ENCODE data around the gene SLC2A1. TPM values are rescaled to one million over a fixed set of nuclear protein-coding genes. Genes with fewer than 3 reads are reported as not detected.

The SLC2A1 gene
- total RNA-seq, 5 donors from 2014 or later (not counting 1 experiment from before 2014, with no cell fraction given): 72.0 to 91.7 (median 83.9) TPM

DNA sequence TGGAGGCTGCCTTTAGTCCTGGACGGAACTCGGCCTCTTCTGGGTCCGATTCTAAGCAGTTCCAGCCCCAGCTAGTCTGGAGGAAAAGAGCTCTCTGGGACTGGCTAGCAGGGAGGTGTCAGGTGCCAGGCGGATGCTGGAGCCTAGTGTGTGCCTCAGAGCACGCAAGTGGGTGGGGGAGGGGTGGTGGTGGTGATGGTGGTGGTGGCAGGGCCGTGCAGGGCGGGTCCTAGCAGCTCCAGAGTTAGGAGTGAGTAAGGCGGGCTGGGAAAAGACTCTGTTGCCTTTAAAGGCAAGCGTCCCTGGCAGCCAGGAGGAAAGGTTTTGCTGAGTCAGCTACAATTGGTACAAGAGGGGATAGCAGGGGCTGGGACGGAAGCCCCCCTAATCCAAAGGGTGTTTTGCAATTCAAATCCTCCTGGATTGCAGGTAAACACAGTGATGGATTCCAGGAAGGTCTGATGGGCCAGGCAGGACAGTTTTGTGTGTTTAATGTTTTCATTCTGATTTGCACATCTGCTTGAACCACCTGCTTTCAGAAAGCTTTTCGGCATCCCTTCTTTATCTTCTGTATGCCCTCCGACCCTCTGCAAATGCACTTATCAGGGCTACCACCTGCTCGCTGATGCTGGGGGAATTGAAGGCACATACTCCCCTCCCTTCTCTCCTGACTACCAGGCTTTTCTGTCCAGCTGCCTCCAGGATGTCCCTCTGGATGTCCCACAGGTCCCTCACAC is 4.1 kb upstream of the SLC2A1 start:
- H3K27me3 Mint-ChIP-seq: no peaks in the 10 kb centered on the region
- H3K9me3 Mint-ChIP-seq: no peaks in the 10 kb centered on the region
- no peaks in the 10 kb centered on the region for H3K36me3 ChIP-seq (ENCODE audit: control insufficient read depth in 2 of 2, extremely low read depth in 1 of 2, insufficient read depth in 1 of 2, low read length in 1 of 2)
- ATAC-seq (replicated peaks in 1 of 4): no peak
- DNase-seq: no peak
- ChIA-PET CTCF (interaction anchor here in 1 of 2 donors (0.8 kb wide), 1 partner anchor 111 kb away, joined by 4 read pairs; no protein-coding TSS in a partner anchor), POLR2A (no interaction called here)
- peaks cover 14 to 32% (median 30%) of the 10 kb centered on the region in 3 donors for H3K4me1 Mint-ChIP-seq
- H3K9me3 ChIP-seq: no peaks in the 10 kb centered on the region
- H3K36me3 Mint-ChIP-seq: no peaks in the 10 kb centered on the region
- H3K4me3 ChIP-seq (ENCODE audit: control insufficient read depth in 1 of 2, extremely low read depth in 1 of 2, low read length in 1 of 2): no peak overlapping the region
- no peak overlapping the region for H3K27ac ChIP-seq (ENCODE audit: low read length)
- 70% methylated on average over 10 of the region's 13 CpGs for WGBS (ENCODE audit: insufficient coverage)
- H3K27ac Mint-ChIP-seq: no peak overlapping the region
- H3K4me1 ChIP-seq (ENCODE audit: control insufficient read depth in 1 of 2, extremely low read depth in 1 of 2, insufficient read depth in 2 of 2, low read length in 2 of 2): peaks cover 2 to 21% of the 10 kb centered on the region in 2 experiments
- H3K27me3 ChIP-seq (replicated peaks in 1 of 2; ENCODE audit: control insufficient read depth in 2 of 2, extremely low read depth in 1 of 2, insufficient read depth in 2 of 2, low read length in 1 of 2): no peaks in the 10 kb centered on the region
- no peak overlapping the region for H3K4me3 Mint-ChIP-seq

DNA sequence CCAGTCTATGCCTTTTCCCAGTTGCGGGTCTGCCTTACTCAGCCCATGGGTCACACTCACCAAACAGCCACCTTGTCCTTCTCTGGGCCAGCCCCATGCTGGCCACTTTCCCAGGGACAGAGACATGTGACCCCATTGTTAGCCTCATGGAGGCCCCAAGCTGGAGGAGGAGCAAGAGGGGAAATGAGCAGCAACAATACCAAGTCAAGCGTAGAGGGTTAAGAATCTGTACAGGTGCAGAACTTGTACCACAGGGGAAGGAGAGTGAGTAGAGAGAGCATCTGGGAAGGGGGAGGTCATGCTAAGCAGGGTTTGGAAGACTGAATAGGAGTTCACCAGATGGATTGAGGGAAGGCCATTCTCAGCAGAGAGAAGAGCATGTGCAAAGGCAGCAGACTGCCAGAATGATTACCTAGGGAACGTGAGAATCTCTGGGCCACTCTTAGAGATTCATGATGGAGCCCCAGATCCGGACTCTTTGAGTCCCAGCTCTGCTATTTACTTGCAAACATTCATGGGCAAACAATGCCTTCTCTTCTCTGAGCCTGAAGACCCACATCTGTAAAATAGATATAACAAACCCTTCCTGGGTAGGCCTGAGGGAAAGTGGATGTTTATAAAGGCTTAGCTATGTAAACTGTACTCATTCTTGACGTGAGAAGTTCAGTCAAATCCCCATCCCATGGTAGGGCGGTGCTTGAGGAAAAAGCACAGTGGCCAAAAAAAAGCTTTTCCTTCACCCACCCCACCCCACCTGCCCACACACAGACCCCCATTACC is 2.8 kb upstream of the SLC2A1 start:
- Mint-ChIP-seq H3K4me3 (peak overlapping the region in 2 of 3 donors; percentile 13 to 93), H3K4me1 (peaks cover 22 to 41% (median 39%) of the 10 kb centered on the region in 3 donors)
- CTCF ChIA-PET: interaction anchor here in 1 of 2 donors (0.8 kb wide), 1 partner anchor 112 kb away, joined by 4 read pairs; no protein-coding TSS in a partner anchor

DNA sequence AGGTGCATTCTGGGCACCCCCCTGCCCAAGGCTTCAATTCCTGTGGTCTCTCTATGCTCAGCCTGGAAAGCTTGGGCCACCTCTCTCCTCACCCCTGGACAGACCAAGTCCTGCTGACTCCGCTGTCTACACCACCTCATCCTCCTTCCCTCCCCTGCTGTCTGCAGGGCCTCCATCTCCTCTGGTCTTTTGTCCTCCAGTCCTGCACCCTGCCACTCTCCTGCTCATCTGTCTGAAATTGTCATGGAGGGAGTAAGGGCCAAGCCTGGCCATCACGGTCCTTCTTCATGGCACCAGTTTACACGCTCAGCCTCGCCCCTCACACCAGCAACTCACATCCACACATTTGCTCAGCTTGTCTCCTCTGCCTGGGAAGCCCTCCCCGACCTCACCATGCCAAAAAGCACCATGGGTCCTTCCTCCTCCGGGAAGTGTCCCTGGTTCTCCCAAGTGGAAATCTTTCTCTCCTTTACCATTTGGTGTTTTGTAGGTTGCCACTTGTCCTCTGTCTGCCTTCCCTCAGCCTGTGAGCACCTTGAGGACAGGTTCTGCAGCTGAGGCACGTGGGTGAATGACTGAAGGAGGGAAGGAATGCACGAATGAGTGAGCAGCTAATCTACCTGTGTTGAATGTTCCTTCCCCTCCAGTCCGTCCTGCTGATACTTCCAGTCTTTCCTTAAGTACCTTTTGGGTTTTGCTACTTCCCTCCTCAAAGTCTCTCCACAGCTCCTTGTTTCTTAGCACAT is 2.1 kb upstream of the SLC2A1 start:
- H3K36me3 Mint-ChIP-seq: peaks cover 2% of the 10 kb centered on the region
- H3K36me3 ChIP-seq (ENCODE audit: control insufficient read depth in 2 of 2, extremely low read depth in 1 of 2, insufficient read depth in 1 of 2, low read length in 1 of 2): no peaks in the 10 kb centered on the region
- no peak overlapping the region for H3K4me3 ChIP-seq (ENCODE audit: control insufficient read depth in 1 of 2, extremely low read depth in 1 of 2, low read length in 1 of 2)
- no peaks in the 10 kb centered on the region for H3K27me3 ChIP-seq (replicated peaks in 1 of 2; ENCODE audit: control insufficient read depth in 2 of 2, extremely low read depth in 1 of 2, insufficient read depth in 2 of 2, low read length in 1 of 2)
- H3K9me3 Mint-ChIP-seq: no peaks in the 10 kb centered on the region
- no peaks in the 10 kb centered on the region for H3K9me3 ChIP-seq
- no peak for ATAC-seq (replicated peaks in 1 of 4)
- no peak for DNase-seq
- H3K27ac ChIP-seq (ENCODE audit: low read length): no peak overlapping the region
- H3K4me1 ChIP-seq (ENCODE audit: control insufficient read depth in 1 of 2, extremely low read depth in 1 of 2, insufficient read depth in 2 of 2, low read length in 2 of 2): peaks cover 14 to 38% of the 10 kb centered on the region in 2 experiments
- H3K27ac Mint-ChIP-seq: peak overlapping the region; percentile 9 to 39
- peaks cover 27 to 46% (median 43%) of the 10 kb centered on the region in 3 donors for H3K4me1 Mint-ChIP-seq
- peak overlapping the region; percentile 13 to 93 (median 23) for H3K4me3 Mint-ChIP-seq
- ChIA-PET POLR2A (interaction anchor here in 1 of 2 donors (1.1 kb wide), 1 partner anchor 115 kb away, joined by 3 read pairs; no protein-coding TSS in a partner anchor), CTCF (no interaction called here)
- WGBS (ENCODE audit: insufficient coverage): 94% methylated on average over 4 of the region's 9 CpGs
- no peaks in the 10 kb centered on the region for H3K27me3 Mint-ChIP-seq

More for the DNA sequence above, 2.8 kb upstream of the SLC2A1 start:
- DNase-seq (no peak), ATAC-seq (replicated peaks in 1 of 4) (no peak)
- H3K9me3 Mint-ChIP-seq: no peaks in the 10 kb centered on the region
- WGBS (ENCODE audit: insufficient coverage): 98% methylated on average over 5 of the region's 6 CpGs
- H3K27me3 Mint-ChIP-seq: no peaks in the 10 kb centered on the region
- POLR2A ChIA-PET: interaction anchor here in 1 of 2 donors (0.5 kb wide), 1 partner anchor 10 kb away, joined by 7 read pairs; no protein-coding TSS in a partner anchor
- no peaks in the 10 kb centered on the region for H3K36me3 ChIP-seq (ENCODE audit: control insufficient read depth in 2 of 2, extremely low read depth in 1 of 2, insufficient read depth in 1 of 2, low read length in 1 of 2)
- peaks cover 10 to 30% of the 10 kb centered on the region in 2 experiments for H3K4me1 ChIP-seq (ENCODE audit: control insufficient read depth in 1 of 2, extremely low read depth in 1 of 2, insufficient read depth in 2 of 2, low read length in 2 of 2)
- H3K27ac Mint-ChIP-seq: peak overlapping the region in 1 of 2 donors; percentile 39
- no peak overlapping the region for H3K4me3 ChIP-seq (ENCODE audit: control insufficient read depth in 1 of 2, extremely low read depth in 1 of 2, low read length in 1 of 2)
- H3K27me3 ChIP-seq (replicated peaks in 1 of 2; ENCODE audit: control insufficient read depth in 2 of 2, extremely low read depth in 1 of 2, insufficient read depth in 2 of 2, low read length in 1 of 2): no peaks in the 10 kb centered on the region
- no peaks in the 10 kb centered on the region for H3K9me3 ChIP-seq
- H3K36me3 Mint-ChIP-seq: no peaks in the 10 kb centered on the region
- H3K27ac ChIP-seq (ENCODE audit: low read length): no peak overlapping the region

DNA sequence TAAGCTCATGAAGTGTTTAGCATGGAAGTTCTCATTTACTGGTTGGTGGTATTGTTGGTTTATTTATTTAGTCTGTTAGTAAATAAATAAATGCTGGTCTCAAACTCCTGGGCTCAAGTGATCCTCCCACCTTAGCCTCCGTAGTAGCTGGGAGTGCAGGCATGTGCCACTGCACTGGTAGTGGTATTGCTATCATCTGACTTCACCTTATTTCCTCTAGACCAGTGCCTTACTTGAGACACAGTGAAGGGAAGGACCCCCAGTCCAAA is 1.4 kb upstream of the SLC2A1 start:
- Mint-ChIP-seq H3K4me1 (peaks cover 33 to 53% (median 50%) of the 10 kb centered on the region in 3 donors), H3K4me3 (peak overlapping the region; percentile 58 to 93 (median 88)), H3K9me3 (no peaks in the 10 kb centered on the region), H3K36me3 (peaks cover 6% of the 10 kb centered on the region), H3K27me3 (no peaks in the 10 kb centered on the region), H3K27ac (peak overlapping the region in 1 of 2 donors; percentile 22)
- Histone ChIP-seq H3K36me3 (ENCODE audit: control insufficient read depth in 2 of 2, extremely low read depth in 1 of 2, insufficient read depth in 1 of 2, low read length in 1 of 2) (no peaks in the 10 kb centered on the region), H3K4me3 (ENCODE audit: control insufficient read depth in 1 of 2, extremely low read depth in 1 of 2, low read length in 1 of 2) (no peak overlapping the region), H3K27ac (ENCODE audit: low read length) (no peak overlapping the region), H3K4me1 (ENCODE audit: control insufficient read depth in 1 of 2, extremely low read depth in 1 of 2, insufficient read depth in 2 of 2, low read length in 2 of 2) (peaks cover 18 to 45% of the 10 kb centered on the region in 2 experiments), H3K27me3 (replicated peaks in 1 of 2; ENCODE audit: control insufficient read depth in 2 of 2, extremely low read depth in 1 of 2, insufficient read depth in 2 of 2, low read length in 1 of 2) (no peaks in the 10 kb centered on the region), H3K9me3 (no peaks in the 10 kb centered on the region)
- WGBS (ENCODE audit: insufficient coverage): no CpG with 5 or more reads among the region's 1 CpG
- DNase-seq (no peak), ATAC-seq (replicated peaks in 1 of 4) (no peak)
- CTCF ChIA-PET: interaction anchor here in 1 of 2 donors (1.1 to 1.2 kb wide), 2 partner anchors 28 to 37 kb away, joined by 3 read pairs; no protein-coding TSS in a partner anchor
- POLR2A ChIA-PET: interaction anchor here (1.1 kb wide), 2 partner anchors 36 to 114 kb away, joined by 3 read pairs; no protein-coding TSS in a partner anchor

DNA sequence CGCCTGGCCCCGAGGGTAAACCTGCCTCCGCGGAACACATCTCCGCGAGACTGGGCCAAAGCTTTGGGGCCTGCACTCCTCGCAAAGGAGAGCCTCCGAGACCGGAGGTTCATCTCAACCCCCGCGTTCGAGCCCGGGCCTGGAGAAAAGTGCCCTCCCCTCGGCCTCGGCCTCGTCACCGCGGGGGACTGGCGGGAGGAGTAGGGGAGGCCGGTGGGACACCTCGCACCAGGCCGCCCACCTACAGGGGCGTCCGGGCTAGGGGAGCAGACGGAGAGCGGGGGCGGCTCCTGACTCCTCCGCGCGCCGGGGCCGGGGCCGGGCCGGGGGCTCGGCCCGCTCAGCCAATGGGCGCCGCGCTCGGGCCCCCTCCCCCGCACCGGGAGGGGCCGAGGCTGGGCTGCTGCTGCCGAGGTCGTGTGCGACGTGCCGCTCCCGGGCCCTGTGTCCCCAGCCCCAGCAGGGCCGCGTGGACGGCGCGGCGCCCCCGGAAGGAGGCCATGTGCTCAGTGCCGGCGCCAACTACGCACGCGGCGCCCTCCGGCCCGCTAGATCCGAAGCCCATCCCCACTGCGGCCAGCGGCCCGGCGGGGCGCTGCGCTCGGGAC is 684 bp downstream of the SLC2A1 start:
- Histone ChIP-seq H3K4me1 (ENCODE audit: control insufficient read depth in 1 of 2, extremely low read depth in 1 of 2, insufficient read depth in 2 of 2, low read length in 2 of 2) (peaks cover 30 to 62% of the 10 kb centered on the region in 2 experiments), H3K27me3 (replicated peaks in 1 of 2; ENCODE audit: control insufficient read depth in 2 of 2, extremely low read depth in 1 of 2, insufficient read depth in 2 of 2, low read length in 1 of 2) (no peaks in the 10 kb centered on the region), H3K4me3 (ENCODE audit: control insufficient read depth in 1 of 2, extremely low read depth in 1 of 2, low read length in 1 of 2) (peak overlapping the region; percentile 79 to 92), H3K36me3 (ENCODE audit: control insufficient read depth in 2 of 2, extremely low read depth in 1 of 2, insufficient read depth in 1 of 2, low read length in 1 of 2) (peaks cover 4 to 12% of the 10 kb centered on the region in 2 donors), H3K9me3 (no peaks in the 10 kb centered on the region), H3K27ac (ENCODE audit: low read length) (peak overlapping the region; percentile 62)
- CTCF ChIA-PET: interaction anchor here in 1 of 2 donors (1.6 kb wide), 1 partner anchor 26 kb away, joined by 3 read pairs; no protein-coding TSS in a partner anchor
- DNase-seq: peak in 31 of 35 experiments; percentile 18 to 70 (median 41)
- Mint-ChIP-seq H3K4me1 (peaks cover 45 to 64% (median 62%) of the 10 kb centered on the region in 3 donors), H3K4me3 (peak overlapping the region; percentile 95 to 96 (median 95)), H3K36me3 (peaks cover 9% of the 10 kb centered on the region), H3K27me3 (no peaks in the 10 kb centered on the region), H3K27ac (peak overlapping the region; percentile 91 to 94), H3K9me3 (no peaks in the 10 kb centered on the region)
- under 1% methylated on average over 72 of the region's 72 CpGs for WGBS (ENCODE audit: insufficient coverage)
- POLR2A ChIA-PET: interaction anchor here in 1 of 2 donors (0.6 kb wide), 1 partner anchor 261 kb away, joined by 4 read pairs; no protein-coding TSS in a partner anchor
- peak; percentile 41 to 60 (median 58) for ATAC-seq (replicated peaks in 1 of 4)

All from T-cell (primary cell).